Neuron (in vitro differentiated cells): ENCODE results near the gene HIVEP1.
"Not testable (repeated sequence)": the region's sequence is repeated elsewhere in the genome, so short reads cannot be mapped to it uniquely, and the experiment has no call there.

Experiments
- H2AFZ ChIP-seq: one replicate; pipeline ENCODE4 v1.6.1; 2013; ENCODE audit warnings: low read depth, mild to moderate bottlenecking, inconsistent platforms, low read length, moderate library complexity
- H3K27me3 ChIP-seq: one replicate; pipeline ENCODE4 v1.6.1; 2013; ENCODE audit warnings: low read length; ENCODE audit not compliant: insufficient read depth
- H3K36me3 ChIP-seq: one replicate; pipeline ENCODE4 v1.6.1; 2013; ENCODE audit warnings: low read length; ENCODE audit not compliant: insufficient read depth
- H3K4me1 ChIP-seq: one replicate; pipeline ENCODE4 v1.6.1; 2013; ENCODE audit warnings: low read length; ENCODE audit not compliant: insufficient read depth
- H3K4me3 ChIP-seq: 2 replicates; pipeline ENCODE4 v1.5.1; 2013; ENCODE audit warnings: mild to moderate bottlenecking, low read length, moderate library complexity
- H3K9me3 ChIP-seq: one replicate; pipeline ENCODE4 v1.6.1; 2013; ENCODE audit warnings: low read length

The HIVEP1 gene

DNA sequence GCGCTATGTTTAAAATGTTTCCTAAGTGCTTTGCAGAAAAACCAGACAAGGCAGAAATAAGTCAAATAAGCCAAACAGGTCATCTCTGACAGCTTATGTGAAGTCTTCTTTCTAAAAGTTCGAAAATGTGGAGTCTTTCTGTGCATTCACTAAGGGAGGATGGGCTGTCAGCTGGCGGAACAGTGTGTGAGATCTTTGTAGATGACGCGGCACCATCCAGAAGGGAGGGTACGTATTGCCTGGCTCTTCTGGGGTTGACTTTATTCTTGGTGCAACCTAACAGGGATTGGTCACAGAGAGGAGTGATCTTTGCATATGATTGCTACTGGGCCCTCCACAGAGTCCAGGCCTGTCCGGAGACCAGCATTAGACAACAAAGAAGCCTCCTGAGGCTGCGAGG lies 163.5 kb downstream of the HIVEP1 start:
- no peaks in the 10 kb centered on the region for H3K27me3 ChIP-seq
- no peak overlapping the region for H3K4me3 ChIP-seq
- no peak overlapping the region for H2AFZ ChIP-seq
- no peaks in the 10 kb centered on the region for H3K9me3 ChIP-seq
- H3K4me1 ChIP-seq = peaks cover 24% of the 10 kb centered on the region
- H3K36me3 ChIP-seq = no peaks in the 10 kb centered on the region

GRCh38 chr6:12176782-12177181 lies 164.7 kb downstream of the HIVEP1 start:
- not testable (repeated sequence) for H3K27me3 ChIP-seq, H3K36me3 ChIP-seq, H3K4me3 ChIP-seq, H3K9me3 ChIP-seq, H2AFZ ChIP-seq
- H3K4me1 ChIP-seq = peaks cover 13% of the 10 kb centered on the region

DNA sequence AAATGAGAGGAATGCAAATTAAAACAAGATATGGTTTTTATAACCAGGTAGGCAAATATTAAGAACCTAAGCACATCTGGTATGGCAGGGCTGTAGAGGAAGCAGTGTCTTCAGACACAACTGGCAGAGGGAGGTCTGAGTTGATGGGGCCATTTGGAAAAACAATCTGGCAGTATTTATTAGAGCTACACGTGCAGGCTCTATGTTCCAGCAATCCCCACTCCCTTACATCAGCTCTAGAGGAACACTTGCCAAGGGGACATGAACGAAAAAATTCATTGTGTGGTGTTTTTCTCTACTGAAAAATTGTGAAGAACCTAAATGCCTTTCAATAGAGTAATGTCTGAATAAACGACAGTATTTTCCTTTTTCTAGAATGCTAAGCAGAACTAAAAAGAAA lies 166.4 kb downstream of the HIVEP1 start:
- no peaks in the 10 kb centered on the region for H3K4me1 ChIP-seq
- no peaks in the 10 kb centered on the region for H3K27me3 ChIP-seq
- H3K9me3 ChIP-seq = no peaks in the 10 kb centered on the region
- H2AFZ ChIP-seq = no peak overlapping the region
- H3K36me3 ChIP-seq = no peaks in the 10 kb centered on the region
- no peak overlapping the region for H3K4me3 ChIP-seq

DNA sequence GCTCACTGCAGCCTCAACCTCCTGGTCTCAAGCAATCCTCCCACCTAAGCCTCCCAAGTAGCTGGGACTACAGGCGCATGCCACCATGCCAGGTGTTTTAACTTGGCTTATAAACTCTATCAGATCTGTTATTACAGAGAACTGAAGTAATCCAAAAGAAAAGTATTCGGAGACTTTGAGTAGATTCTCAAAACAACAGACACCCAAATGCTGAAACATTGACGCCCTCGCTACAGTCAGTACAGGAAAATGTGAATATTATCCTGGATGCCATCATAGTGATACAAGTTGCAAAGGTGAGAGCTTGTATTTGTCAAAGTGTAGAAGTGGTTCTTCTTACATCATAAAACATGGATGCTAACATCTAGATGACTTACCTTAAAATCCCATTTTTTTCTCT lies 169.4 kb downstream of the HIVEP1 start:
- H3K36me3 ChIP-seq = no peaks in the 10 kb centered on the region
- H2AFZ ChIP-seq = no peak overlapping the region
- no peaks in the 10 kb centered on the region for H3K27me3 ChIP-seq
- no peaks in the 10 kb centered on the region for H3K9me3 ChIP-seq
- H3K4me1 ChIP-seq = no peaks in the 10 kb centered on the region
- no peak overlapping the region for H3K4me3 ChIP-seq

- Histone ChIP-seq H3K27me3 (no peaks in the 10 kb centered on the region), H3K4me1 (no peaks in the 10 kb centered on the region), H2AFZ (no peak overlapping the region), H3K4me3 (no peak overlapping the region), H3K36me3 (no peaks in the 10 kb centered on the region), H3K9me3 (no peaks in the 10 kb centered on the region)
Measured at GRCh38 chr6:12182676-12183075, 170.6 kb downstream of the HIVEP1 start.

DNA sequence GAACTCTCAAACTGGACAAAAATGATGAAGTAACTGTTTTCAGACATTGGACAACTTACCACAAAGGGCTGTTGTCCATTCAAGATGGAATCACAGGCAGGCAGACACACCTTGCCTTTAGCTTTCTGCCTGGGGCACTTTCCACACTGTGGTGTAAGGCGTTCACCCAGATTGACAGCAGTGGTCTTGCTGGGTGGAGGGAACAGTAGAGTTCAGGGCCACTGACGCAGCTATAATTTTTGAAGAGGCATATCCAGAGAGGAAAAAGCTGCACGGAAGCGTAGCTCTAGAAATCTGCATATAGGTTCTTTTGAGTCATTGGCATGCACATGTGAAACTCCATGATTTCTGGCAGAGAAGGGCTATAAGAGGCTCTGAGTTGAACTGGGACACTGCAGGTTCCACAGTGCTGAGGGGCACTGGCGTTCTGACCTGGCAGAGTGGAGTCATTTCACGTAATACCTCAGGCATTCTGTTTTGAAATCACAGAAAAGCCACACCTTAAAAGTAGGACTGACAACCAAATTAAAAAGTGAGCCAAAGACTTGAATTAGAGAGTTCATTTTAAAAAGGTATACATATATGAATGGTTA lies 173.1 kb downstream of the HIVEP1 start:
- Histone ChIP-seq H3K4me3 (no peak overlapping the region), H3K27me3 (no peaks in the 10 kb centered on the region), H2AFZ (no peak overlapping the region)

GRCh38 chr6:12186528-12186927 lies 174.4 kb downstream of the HIVEP1 start:
- Histone ChIP-seq H3K36me3 (no peaks in the 10 kb centered on the region), H3K4me3 (no peak overlapping the region)

More for the DNA sequence above, 173.1 kb downstream of the HIVEP1 start:
- Histone ChIP-seq H3K9me3 (no peaks in the 10 kb centered on the region), H3K4me1 (no peaks in the 10 kb centered on the region), H3K36me3 (no peaks in the 10 kb centered on the region)

DNA sequence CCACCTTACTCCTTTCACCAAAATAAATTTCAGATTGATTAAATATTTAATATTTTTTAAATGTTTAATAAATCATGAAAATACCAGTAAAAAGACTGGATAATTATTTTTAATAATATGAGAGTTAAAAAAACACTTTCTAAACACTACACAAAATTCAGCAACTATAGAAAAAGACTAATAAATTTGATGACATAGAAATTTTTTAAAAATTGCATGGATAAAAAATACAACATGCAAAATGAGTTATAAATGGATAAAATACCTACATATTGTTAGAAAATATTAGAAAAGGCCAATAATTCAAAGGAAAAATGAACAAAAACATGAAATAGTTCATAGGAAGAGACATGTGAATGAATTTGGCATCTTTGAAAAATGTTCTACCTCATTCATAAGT lies 177.0 kb downstream of the HIVEP1 start:
- H3K36me3 ChIP-seq = no peaks in the 10 kb centered on the region
- H3K9me3 ChIP-seq = no peaks in the 10 kb centered on the region
- no peaks in the 10 kb centered on the region for H3K27me3 ChIP-seq
- no peak overlapping the region for H3K4me3 ChIP-seq
- H2AFZ ChIP-seq = no peak overlapping the region
- H3K4me1 ChIP-seq = no peaks in the 10 kb centered on the region

More at GRCh38 chr6:12186528-12186927, 174.4 kb downstream of the HIVEP1 start:
- no peaks in the 10 kb centered on the region for H3K9me3 ChIP-seq
- no peak overlapping the region for H2AFZ ChIP-seq
- H3K27me3 ChIP-seq = no peaks in the 10 kb centered on the region
- no peaks in the 10 kb centered on the region for H3K4me1 ChIP-seq

GRCh38 chr6:12189661-12190060 lies 177.5 kb downstream of the HIVEP1 start:
- H2AFZ ChIP-seq = no peak overlapping the region
- no peak overlapping the region for H3K4me3 ChIP-seq
- H3K9me3 ChIP-seq = no peaks in the 10 kb centered on the region
- H3K36me3 ChIP-seq = no peaks in the 10 kb centered on the region
- H3K27me3 ChIP-seq = no peaks in the 10 kb centered on the region
- H3K4me1 ChIP-seq = no peaks in the 10 kb centered on the region

DNA sequence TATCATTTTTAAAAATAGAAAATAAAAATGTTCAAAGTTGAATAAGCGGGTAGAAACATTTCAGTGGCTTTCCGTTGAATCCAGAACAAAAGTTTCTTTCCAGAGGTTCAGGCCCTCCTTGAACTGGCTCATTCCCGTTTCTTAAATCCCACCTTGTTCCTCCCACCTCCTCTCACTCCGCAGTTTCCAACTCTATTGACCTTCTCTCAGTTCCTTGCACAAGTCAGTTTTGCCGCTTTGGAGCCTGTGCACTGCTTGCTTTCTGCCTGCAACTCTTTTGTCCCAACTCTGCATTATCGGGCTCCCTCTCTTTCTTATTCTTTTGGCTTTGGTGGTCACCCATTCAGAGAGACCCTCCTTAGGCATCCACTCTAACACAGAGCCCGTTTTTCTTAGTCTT lies 178.1 kb downstream of the HIVEP1 start:
- no peaks in the 10 kb centered on the region for H3K4me1 ChIP-seq
- H3K27me3 ChIP-seq = no peaks in the 10 kb centered on the region
- H3K36me3 ChIP-seq = no peaks in the 10 kb centered on the region
- no peaks in the 10 kb centered on the region for H3K9me3 ChIP-seq
- no peak overlapping the region for H3K4me3 ChIP-seq
- no peak overlapping the region for H2AFZ ChIP-seq

DNA sequence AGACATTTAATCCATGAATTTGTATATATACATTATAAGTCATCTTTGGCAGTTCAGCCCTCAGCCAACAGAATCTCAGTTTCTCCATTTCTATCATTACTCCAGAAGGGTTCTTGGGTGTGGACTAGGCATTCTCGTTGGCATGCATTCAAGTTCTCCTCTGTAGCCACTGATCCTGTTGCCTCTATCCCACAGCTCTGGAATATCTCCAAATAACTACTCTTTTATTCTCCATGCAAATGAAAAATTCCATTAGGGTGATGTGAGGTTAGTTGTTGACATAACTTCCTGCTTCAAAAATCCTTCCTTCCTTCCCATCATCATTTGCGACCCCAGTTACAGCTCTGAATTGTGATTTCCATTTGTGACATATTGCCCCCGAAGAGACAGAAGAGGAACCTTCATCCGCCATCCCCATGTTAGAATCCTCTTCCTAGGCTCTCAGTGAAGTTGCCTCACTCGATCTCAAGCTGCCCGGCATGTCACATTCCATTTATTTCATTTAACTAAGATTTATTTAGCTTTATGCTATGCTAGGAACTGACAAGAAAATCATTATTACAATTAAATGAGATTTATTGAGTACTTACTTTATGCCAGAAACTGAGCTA lies 184.3 kb downstream of the HIVEP1 start:
- no peak overlapping the region for H3K4me3 ChIP-seq
- no peaks in the 10 kb centered on the region for H3K27me3 ChIP-seq
- no peaks in the 10 kb centered on the region for H3K9me3 ChIP-seq
- H3K36me3 ChIP-seq = no peaks in the 10 kb centered on the region
- no peak overlapping the region for H2AFZ ChIP-seq
- H3K4me1 ChIP-seq = no peaks in the 10 kb centered on the region

- Histone ChIP-seq H2AFZ (no peak overlapping the region), H3K4me1 (no peaks in the 10 kb centered on the region), H3K4me3 (no peak overlapping the region), H3K27me3 (no peaks in the 10 kb centered on the region), H3K9me3 (no peaks in the 10 kb centered on the region), H3K36me3 (no peaks in the 10 kb centered on the region)
Measured at GRCh38 chr6:12198851-12199250, 186.7 kb downstream of the HIVEP1 start.

GRCh38 chr6:12200015-12200564 lies 188.0 kb downstream of the HIVEP1 start:
- H3K9me3 ChIP-seq = no peaks in the 10 kb centered on the region
- no peak overlapping the region for H2AFZ ChIP-seq
- H3K36me3 ChIP-seq = no peaks in the 10 kb centered on the region
- no peaks in the 10 kb centered on the region for H3K4me1 ChIP-seq
- no peaks in the 10 kb centered on the region for H3K27me3 ChIP-seq
- H3K4me3 ChIP-seq = no peak overlapping the region

DNA sequence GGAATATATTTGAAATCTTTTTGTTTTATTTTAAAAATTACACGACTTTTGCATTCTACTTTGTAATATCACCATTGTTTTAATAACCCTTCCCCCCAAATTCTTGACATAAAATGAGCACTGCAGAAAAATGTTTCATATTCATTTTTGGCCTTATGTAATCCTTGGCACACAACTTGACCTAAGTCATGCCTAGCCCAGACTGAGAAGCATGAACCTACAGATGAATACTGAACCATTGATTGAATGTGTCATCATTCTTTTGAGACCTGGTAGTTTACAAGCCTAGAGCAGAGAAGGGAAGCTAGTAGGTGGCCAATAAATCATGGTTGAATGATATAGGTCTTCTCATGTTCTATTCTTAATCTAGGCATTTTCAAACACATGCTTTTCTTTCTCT lies 188.6 kb downstream of the HIVEP1 start:
- H3K27me3 ChIP-seq = no peaks in the 10 kb centered on the region
- H3K4me1 ChIP-seq = no peaks in the 10 kb centered on the region
- H2AFZ ChIP-seq = no peak overlapping the region
- no peaks in the 10 kb centered on the region for H3K9me3 ChIP-seq
- H3K4me3 ChIP-seq = no peak overlapping the region
- H3K36me3 ChIP-seq = no peaks in the 10 kb centered on the region
